ENCODE data around the gene AMH.

DNA sequence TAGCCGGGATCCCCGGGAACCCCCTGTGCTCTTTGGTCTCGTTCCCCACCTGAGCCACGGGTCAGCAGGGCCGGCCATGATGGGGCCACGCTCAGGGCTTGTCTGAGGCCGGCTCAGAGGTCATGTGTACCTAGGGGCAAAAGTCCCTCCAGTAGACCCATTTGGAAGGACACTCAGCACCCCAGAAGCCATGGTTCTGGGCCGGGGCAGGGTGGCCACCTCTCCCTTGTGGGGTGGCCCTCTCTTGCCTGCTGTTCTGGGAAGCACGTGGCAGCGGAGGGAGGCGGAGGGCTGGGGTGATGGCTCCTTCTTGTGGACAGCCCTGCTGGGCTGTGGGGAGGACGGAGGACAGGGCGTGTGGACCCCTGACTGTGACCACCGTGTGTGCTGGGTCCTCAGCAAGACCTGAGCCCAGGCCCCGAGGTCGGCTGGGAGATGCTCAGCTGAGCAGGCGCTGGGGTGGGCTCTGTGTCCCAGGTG is 39.3 kb downstream of the AMH start:
- TF ChIP-seq, protein P1, sequence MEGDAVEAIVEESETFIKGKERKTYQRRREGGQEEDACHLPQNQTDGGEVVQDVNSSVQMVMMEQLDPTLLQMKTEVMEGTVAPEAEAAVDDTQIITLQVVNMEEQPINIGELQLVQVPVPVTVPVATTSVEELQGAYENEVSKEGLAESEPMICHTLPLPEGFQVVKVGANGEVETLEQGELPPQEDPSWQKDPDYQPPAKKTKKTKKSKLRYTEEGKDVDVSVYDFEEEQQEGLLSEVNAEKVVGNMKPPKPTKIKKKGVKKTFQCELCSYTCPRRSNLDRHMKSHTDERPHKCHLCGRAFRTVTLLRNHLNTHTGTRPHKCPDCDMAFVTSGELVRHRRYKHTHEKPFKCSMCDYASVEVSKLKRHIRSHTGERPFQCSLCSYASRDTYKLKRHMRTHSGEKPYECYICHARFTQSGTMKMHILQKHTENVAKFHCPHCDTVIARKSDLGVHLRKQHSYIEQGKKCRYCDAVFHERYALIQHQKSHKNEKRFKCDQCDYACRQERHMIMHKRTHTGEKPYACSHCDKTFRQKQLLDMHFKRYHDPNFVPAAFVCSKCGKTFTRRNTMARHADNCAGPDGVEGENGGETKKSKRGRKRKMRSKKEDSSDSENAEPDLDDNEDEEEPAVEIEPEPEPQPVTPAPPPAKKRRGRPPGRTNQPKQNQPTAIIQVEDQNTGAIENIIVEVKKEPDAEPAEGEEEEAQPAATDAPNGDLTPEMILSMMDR (optimal IDR thresholded peaks at IDR 0.05 in 1 of 3, IDR thresholded peaks at IDR 0.05 in 1 of 3, conservative IDR thresholded peaks at IDR 0.05 in 1 of 3; ENCODE audit: extremely low read depth in 1 of 3, insufficient read depth in 2 of 3, low read length in 3 of 3), result no peak
- TF ChIP-seq EZH2 (IDR thresholded peaks at IDR 0.05; ENCODE audit: low read length), result no peak

Data from keratinocyte (primary cell).